Measurements from ENCODE around the gene PRSS36. TPM values are rescaled to one million over a fixed set of nuclear protein-coding genes. Genes with fewer than 3 reads are reported as not detected.

Gene PRSS36
- total and polyA plus RNA-seq, 9 of the 15 experiments (the other 6 are each of a cell fraction or from before 2014, with no cell fraction given): 0.09 to 1.2 (median 0.54) TPM; not detected in 2

GRCh38 chr16:31179747-31180459 lies 30.0 kb upstream of the PRSS36 start, which contains the start of gene FUS (continued):
- TF ChIP-seq ARID3A (IDR thresholded peaks at IDR 0.05; ENCODE audit: borderline replicate concordance, low read depth, low read length): peak; percentile 36; the same call in 1 of the 2 replicates
- TF ChIP-seq ETV5 (CRISPR knock-in tag; IDR thresholded peaks at IDR 0.05; ENCODE audit: low read depth): peak; percentile 70
- TF ChIP-seq ZNF668 (CRISPR knock-in tag; IDR thresholded peaks at IDR 0.05): no peak
- peak in 1 of 2 experiments; percentile 100; a peak in 2 of 4 replicates for TF ChIP-seq FOXK2 (conservative IDR thresholded peaks at IDR 0.05 in 1 of 2, IDR thresholded peaks at IDR 0.05 in 1 of 2; ENCODE audit: low read depth in 2 of 2)
- 0 out of 2 replicates have a peak, but pooled peaks have one; percentile 16 for TF ChIP-seq ZNF124 (CRISPR knock-in tag; IDR thresholded peaks at IDR 0.05)
- peak; percentile 99 for TF ChIP-seq FIP1L1 (IDR thresholded peaks at IDR 0.05; ENCODE audit: low read depth, low read length, poor library complexity, severe bottlenecking)
- no peak for TF ChIP-seq ZNF197 (CRISPR knock-in tag; IDR thresholded peaks at IDR 0.05; ENCODE audit: low read depth)
- peak; percentile 69 for TF ChIP-seq SIN3B (IDR thresholded peaks at IDR 0.05; ENCODE audit: low read depth)
- peak; percentile 74; the same call in 1 of the 2 replicates for TF ChIP-seq E2F1 (CRISPR knock-in tag; IDR thresholded peaks at IDR 0.05)
- no peak for TF ChIP-seq MCM7 (IDR thresholded peaks at IDR 0.05)
- TF ChIP-seq STAT5A (IDR thresholded peaks at IDR 0.05; ENCODE audit: borderline replicate concordance, low read length): peak; percentile 36; the same call in 1 of the 2 replicates
- TF ChIP-seq CSDE1 (IDR thresholded peaks at IDR 0.05): peak in 1 of 2 experiments; percentile 80; a peak in 1 of 4 replicates
- no peak for TF ChIP-seq NCOA6 (IDR thresholded peaks at IDR 0.05)
- peak; percentile 84 for TF ChIP-seq NELFE (IDR thresholded peaks at IDR 0.05; ENCODE audit: insufficient read depth, insufficient read length)
- 0 out of 2 replicates have a peak, but pooled peaks have one; percentile 35 for TF ChIP-seq HEY1 (CRISPR knock-in tag; IDR thresholded peaks at IDR 0.05; ENCODE audit: borderline replicate concordance)
- TF ChIP-seq NFRKB (IDR thresholded peaks at IDR 0.05; ENCODE audit: low read depth): peak; percentile 94
- TF ChIP-seq TBL1XR1 (IDR thresholded peaks at IDR 0.05; ENCODE audit: low read length in 2 of 2): peak in 1 of 2 experiments; percentile 91; a peak in 1 of 4 replicates
- TF ChIP-seq ZBTB5 (IDR thresholded peaks at IDR 0.05): no peak
- peak; percentile 96 for TF ChIP-seq EP400 (IDR thresholded peaks at IDR 0.05)
- TF ChIP-seq ZNF384 (IDR thresholded peaks at IDR 0.05; ENCODE audit: low read depth, low read length): no peak
- no peak for TF ChIP-seq ZNF76 (CRISPR knock-in tag; IDR thresholded peaks at IDR 0.05; ENCODE audit: borderline replicate concordance)
- no peak for TF ChIP-seq BRF1 (IDR thresholded peaks at IDR 0.05; ENCODE audit: borderline replicate concordance, extremely low read depth, insufficient read length)
- TF ChIP-seq KAT7 (CRISPR knock-in tag; IDR thresholded peaks at IDR 0.05; ENCODE audit: borderline replicate concordance): peak; percentile 59; the same call in 1 of the 2 replicates
- no peak for TF ChIP-seq ZNF347 (CRISPR knock-in tag; IDR thresholded peaks at IDR 0.05; ENCODE audit: low read depth)

Data from K562 (cell line).